Effector memory CD4-positive, alpha-beta T cell (primary cell): ENCODE results near the gene PNPLA1.
"Not testable (repeated sequence)": the region's sequence is repeated elsewhere in the genome, so short reads cannot be mapped to it uniquely, and the experiment has no call there.

ENCODE experiments used
- DNase-seq, 3 donors: peaks; one replicate each; pipeline ENCODE4 v3.0.0-alpha.2; 2020
- H3K27ac ChIP-seq: 2 replicates; pipeline ENCODE4 v1.7.0; 2013; ENCODE audit warnings: mild to moderate bottlenecking, low read length, moderate library complexity; ENCODE audit not compliant: insufficient read depth, poor library complexity, severe bottlenecking
- H3K27me3 ChIP-seq: replicated peaks from 2 replicates; pipeline ENCODE4 v1.7.0; 2013; ENCODE audit warnings: mild to moderate bottlenecking, low read length; ENCODE audit not compliant: insufficient read depth, control insufficient read depth, poor library complexity, severe bottlenecking
- H3K36me3 ChIP-seq: 2 replicates; pipeline ENCODE4 v1.7.0; 2013; ENCODE audit warnings: mild to moderate bottlenecking, low read length, moderate library complexity; ENCODE audit not compliant: control insufficient read depth, insufficient read depth
- H3K4me1 ChIP-seq: 2 replicates; pipeline ENCODE4 v1.7.0; 2013; ENCODE audit warnings: low read length, mild to moderate bottlenecking; ENCODE audit not compliant: control insufficient read depth, insufficient read depth, poor library complexity, severe bottlenecking
- H3K4me3 ChIP-seq: 2 replicates; pipeline ENCODE4 v1.7.0; 2013; ENCODE audit warnings: low read length, low read depth, mild to moderate bottlenecking; ENCODE audit not compliant: insufficient read depth, poor library complexity, severe bottlenecking
- H3K9me3 ChIP-seq: 2 replicates; pipeline ENCODE4 v1.7.0; 2013; ENCODE audit warnings: mild to moderate bottlenecking, low read length, moderate library complexity; ENCODE audit not compliant: control insufficient read depth

The PNPLA1 gene

DNA sequence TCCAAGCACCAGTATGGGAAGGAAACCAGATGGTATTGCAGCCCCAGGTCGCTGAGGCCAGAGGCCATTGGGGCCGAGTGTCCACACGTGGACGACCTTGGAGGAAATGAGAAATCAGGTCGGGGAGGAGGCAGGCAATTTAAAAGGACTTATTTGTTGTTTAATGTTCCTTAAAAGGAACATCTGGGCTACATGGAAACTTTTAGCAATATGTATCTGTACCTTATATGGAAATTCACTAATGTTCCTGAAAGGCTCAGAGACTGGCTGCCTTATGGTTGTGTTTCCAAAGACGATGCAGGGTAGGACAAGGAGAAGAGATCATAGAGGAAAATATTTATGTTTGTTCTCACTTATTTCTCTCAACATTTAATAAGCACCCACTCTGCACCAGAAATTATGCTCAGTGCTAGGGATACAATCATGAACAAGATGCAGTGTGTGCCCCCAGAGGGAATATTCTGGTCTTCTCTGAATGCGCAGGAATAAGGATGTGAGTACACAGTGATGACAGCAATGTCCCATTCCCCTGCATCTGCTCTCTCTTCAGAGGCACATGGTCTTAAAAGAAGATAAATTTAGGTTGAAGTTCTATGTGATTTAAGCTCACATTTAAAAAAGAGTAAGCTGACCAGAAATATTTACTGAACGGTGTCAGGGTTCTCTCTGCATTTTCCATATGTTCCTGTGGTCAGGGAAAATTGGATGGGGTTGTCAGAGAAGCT lies 63.5 kb downstream of the PNPLA1 start:
- Histone ChIP-seq H3K27ac (no peak overlapping the region), H3K27me3 (no peaks in the 10 kb centered on the region), H3K9me3 (no peaks in the 10 kb centered on the region), H3K36me3 (no peaks in the 10 kb centered on the region), H3K4me1 (no peaks in the 10 kb centered on the region), H3K4me3 (no peak overlapping the region)
- no peak for DNase-seq

- no peak overlapping the region for H3K27ac ChIP-seq
- no peak overlapping the region for H3K4me3 ChIP-seq
- H3K4me1 ChIP-seq: no peaks in the 10 kb centered on the region
- H3K9me3 ChIP-seq: no peaks in the 10 kb centered on the region
- no peaks in the 10 kb centered on the region for H3K36me3 ChIP-seq
- DNase-seq: no peak
- H3K27me3 ChIP-seq: no peaks in the 10 kb centered on the region
These were observed 64.3 kb downstream of the PNPLA1 start for GRCh38 chr6:36333931-36334725.

DNA sequence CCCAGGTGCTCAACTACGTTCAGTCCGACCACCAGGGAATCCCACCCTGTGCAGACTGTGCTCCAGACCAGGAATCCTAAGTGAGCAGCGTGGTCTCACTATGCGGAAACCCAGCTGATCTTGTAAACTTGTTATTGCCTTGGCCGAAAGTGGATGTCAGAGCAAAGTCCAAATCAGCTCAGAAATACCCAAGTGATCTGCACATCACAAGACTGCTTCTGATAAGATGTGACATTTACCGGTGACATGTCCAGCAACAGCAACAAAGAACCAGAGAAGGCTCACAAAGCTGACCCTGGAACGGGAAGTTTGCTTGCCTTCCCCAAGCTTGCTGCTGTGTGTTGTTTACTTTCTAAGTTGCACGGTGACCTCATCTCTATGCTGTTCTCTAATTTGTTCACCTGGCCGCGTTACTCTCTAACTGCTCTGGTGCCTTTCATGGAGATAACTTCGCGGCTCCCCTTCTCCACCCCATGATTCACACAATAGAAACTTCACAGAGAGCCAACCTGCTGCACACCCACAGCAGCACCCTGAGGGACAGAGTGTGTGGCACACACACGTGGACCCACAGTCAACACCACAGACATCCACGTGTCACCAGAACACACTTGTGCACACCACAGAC lies 65.1 kb downstream of the PNPLA1 start:
- no peaks in the 10 kb centered on the region for H3K27me3 ChIP-seq
- H3K4me3 ChIP-seq: no peak overlapping the region
- H3K27ac ChIP-seq: no peak overlapping the region
- no peaks in the 10 kb centered on the region for H3K36me3 ChIP-seq
- no peaks in the 10 kb centered on the region for H3K9me3 ChIP-seq
- DNase-seq: no peak
- H3K4me1 ChIP-seq: no peaks in the 10 kb centered on the region

GRCh38 chr6:36335465-36336207 lies 65.8 kb downstream of the PNPLA1 start:
- no peaks in the 10 kb centered on the region for H3K27me3 ChIP-seq
- H3K9me3 ChIP-seq: no peaks in the 10 kb centered on the region
- DNase-seq: no peak
- no peak overlapping the region for H3K4me3 ChIP-seq
- H3K4me1 ChIP-seq: no peaks in the 10 kb centered on the region
- H3K36me3 ChIP-seq: no peaks in the 10 kb centered on the region
- no peak overlapping the region for H3K27ac ChIP-seq

DNA sequence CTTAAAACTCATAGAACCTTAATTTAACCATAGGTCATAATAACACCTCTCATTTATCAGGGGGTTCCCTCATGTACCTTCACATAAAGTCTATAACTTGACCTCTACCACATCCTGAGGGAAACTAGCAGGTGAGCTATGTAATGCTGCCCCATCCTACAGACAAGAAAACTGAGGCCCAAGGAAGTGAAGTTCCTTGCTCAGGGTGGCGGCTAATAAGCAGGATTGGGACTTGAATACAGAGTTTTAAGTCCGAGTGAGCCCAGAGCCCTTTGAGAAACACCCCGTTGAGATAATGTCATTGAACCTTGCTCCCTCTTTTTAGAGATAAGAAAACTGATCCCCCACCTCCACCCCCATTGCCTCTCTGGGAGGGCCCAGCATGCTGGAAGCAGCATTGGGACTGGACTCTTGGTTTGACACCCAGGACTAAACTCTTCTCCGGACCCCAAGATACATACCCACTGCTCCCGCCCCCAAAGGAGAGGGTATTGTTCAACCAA lies 66.4 kb downstream of the PNPLA1 start:
- Histone ChIP-seq H3K9me3 (no peaks in the 10 kb centered on the region), H3K36me3 (no peaks in the 10 kb centered on the region), H3K27me3 (no peaks in the 10 kb centered on the region), H3K27ac (no peak overlapping the region), H3K4me3 (no peak overlapping the region), H3K4me1 (no peaks in the 10 kb centered on the region)
- DNase-seq: no peak

DNA sequence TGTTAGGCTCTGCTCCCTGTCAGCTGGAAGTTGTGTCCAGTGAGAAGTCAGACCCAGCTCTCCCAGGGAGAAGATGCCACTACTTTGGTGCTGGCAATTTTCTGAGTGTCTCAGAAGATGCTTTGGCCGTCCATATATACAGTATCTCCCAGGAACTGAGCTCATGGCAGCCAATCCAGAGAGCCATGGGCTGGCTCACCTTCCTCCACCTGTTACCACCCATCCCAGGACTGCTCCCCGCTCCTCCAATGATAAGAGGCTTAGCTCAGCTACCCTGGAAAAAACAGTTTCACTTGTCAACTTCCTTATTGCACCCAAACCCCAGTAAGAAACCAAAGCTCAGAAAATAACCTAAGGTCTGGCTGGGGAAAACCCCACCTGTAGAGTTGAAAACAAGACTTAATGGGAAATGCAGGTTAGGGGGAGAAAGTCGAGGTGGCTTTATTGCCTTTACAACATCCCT lies 67.0 kb downstream of the PNPLA1 start, which contains the start of gene BNIP5:
Gene BNIP5 (minus strand): TSS at position 110 of the 463 bp plus-strand sequence. CDS start 6,198 bp downstream, outside the sequence.
- Histone ChIP-seq H3K27ac (no peak within 1 kb of the TSS), H3K9me3 (no peaks in the 10 kb centered on the region), H3K4me3 (no peak within 1 kb of the TSS), H3K27me3 (no peaks in the 10 kb centered on the region), H3K4me1 (no peaks in the 10 kb centered on the region), H3K36me3 (no peaks in the 10 kb centered on the region)
- DNase-seq: no peak

DNA sequence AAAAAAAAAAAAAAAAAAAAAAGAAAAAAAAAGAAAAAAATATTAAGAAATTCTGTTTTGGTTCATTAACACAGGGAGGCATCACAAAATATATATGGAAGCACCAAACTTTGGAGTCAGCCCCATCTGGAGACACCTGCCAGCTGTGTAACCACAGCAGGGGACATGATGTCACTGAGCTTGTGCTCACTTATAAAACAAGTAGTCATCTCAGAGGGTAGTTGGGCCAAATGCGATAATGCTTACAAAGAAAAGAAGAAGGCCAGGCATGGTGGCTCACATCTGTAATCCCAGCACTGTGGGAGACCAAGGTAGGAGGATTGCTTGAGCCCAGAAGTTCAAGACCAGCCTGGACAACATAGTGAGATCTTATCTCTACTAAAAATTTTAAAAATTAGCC lies 68.0 kb downstream of the PNPLA1 start:
- no peak for DNase-seq
- Histone ChIP-seq H3K9me3 (no peaks in the 10 kb centered on the region), H3K27me3 (no peaks in the 10 kb centered on the region), H3K4me3 (no peak overlapping the region), H3K27ac (no peak overlapping the region), H3K36me3 (no peaks in the 10 kb centered on the region), H3K4me1 (no peaks in the 10 kb centered on the region)

GRCh38 chr6:36338223-36338622 lies 68.4 kb downstream of the PNPLA1 start:
- DNase-seq, H3K27ac ChIP-seq, H3K27me3 ChIP-seq, H3K9me3 ChIP-seq, H3K4me3 ChIP-seq, H3K36me3 ChIP-seq, H3K4me1 ChIP-seq: not testable (repeated sequence)

DNA sequence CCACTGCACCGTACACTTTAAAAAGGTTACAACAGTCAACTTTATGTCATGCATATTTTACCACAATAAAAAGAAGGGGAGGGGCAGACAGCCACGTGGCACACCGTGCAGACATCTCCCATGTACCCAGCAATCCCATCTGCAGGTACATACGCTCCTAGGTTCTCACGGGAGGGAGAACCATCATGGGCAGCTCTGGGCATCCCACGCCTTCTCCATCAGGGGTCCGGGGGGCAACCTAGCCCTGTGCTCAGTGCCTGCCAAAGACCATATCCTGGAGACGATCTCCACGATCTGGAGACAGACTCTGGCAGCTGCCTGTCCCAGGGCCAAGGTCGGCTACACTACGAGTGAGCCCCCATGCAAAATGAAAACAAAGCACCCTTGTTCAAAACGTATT lies 69.3 kb downstream of the PNPLA1 start:
- Histone ChIP-seq H3K27me3 (no peaks in the 10 kb centered on the region), H3K27ac (no peak overlapping the region), H3K4me1 (no peaks in the 10 kb centered on the region)

More for the DNA sequence above, 69.3 kb downstream of the PNPLA1 start:
- no peak for DNase-seq
- H3K36me3 ChIP-seq: no peaks in the 10 kb centered on the region
- H3K4me3 ChIP-seq: no peak overlapping the region
- H3K9me3 ChIP-seq: no peaks in the 10 kb centered on the region
